Omental fat pad (tissue), 4 donors: ENCODE results near the gene SLC26A5. TPM values are rescaled to one million over a fixed set of nuclear protein-coding genes. Genes with fewer than 3 reads are reported as not detected.

Experiments
- ATAC-seq: fragments of 150-250 bp; one replicate; pipeline ENCODE4 v1.9.1; 2016; ENCODE audit warnings: mild to moderate bottlenecking, moderate library complexity; ENCODE audit not compliant: low FRiP score
- DNase-seq: peaks from one replicate; pipeline ENCODE4 v3.0.0-alpha.2; 2019; ENCODE audit warnings: low spot score
- CTCF ChIP-seq, 3 donors: fragments of 450-650 bp; IDR thresholded peaks; one replicate each; pipeline ENCODE4 v1.5.1; 2016 to 2017; ENCODE audit warnings: antibody characterized with exemption in 3 of 3, mild to moderate bottlenecking in 3 of 3, moderate library complexity in 2 of 3
- total RNA-seq, 4 donors: library from RNA; depleted of rRNA; stranded (reverse); fragments of >200 nt; gene quantifications; one replicate each; pipeline ENCODE4 v1.1.0, GENCODE V29; 2016

SLC26A5 gene
- total RNA-seq, 4 donors from 2014 or later, result 0.19 to 0.47 TPM; not detected in 2

- ATAC-seq (no peak), DNase-seq (no peak)
- no peak for TF ChIP-seq CTCF (IDR thresholded peaks at IDR 0.05)
Observed at GRCh38 chr7:103373866-103374643, 72.0 kb downstream of the SLC26A5 start.

- TF ChIP-seq CTCF (IDR thresholded peaks at IDR 0.05), result no peak
- DNase-seq, result no peak
- ATAC-seq, result no peak
Observed at GRCh38 chr7:103369432-103369831, 76.6 kb downstream of the SLC26A5 start.

- ATAC-seq, result no peak
- no peak for DNase-seq
- TF ChIP-seq CTCF (IDR thresholded peaks at IDR 0.05), result no peak
Observed at GRCh38 chr7:103349805-103350204, 96.2 kb downstream of the SLC26A5 start.

GRCh38 chr7:103348959-103349358 is 97.0 kb downstream of the SLC26A5 start:
- DNase-seq, result no peak
- ATAC-seq, result no peak
- no peak for TF ChIP-seq CTCF (IDR thresholded peaks at IDR 0.05)

GRCh38 chr7:103348452-103348851 is 97.6 kb downstream of the SLC26A5 start:
- ATAC-seq (no peak), DNase-seq (no peak)
- TF ChIP-seq CTCF (IDR thresholded peaks at IDR 0.05), result no peak

GRCh38 chr7:103347507-103348267 is 98.3 kb downstream of the SLC26A5 start, which contains the start of gene PSMC2:
PSMC2 (plus strand) TSS chr7:103347643; CDS start chr7:103347712, 69 bp downstream.
- no peak for TF ChIP-seq CTCF (IDR thresholded peaks at IDR 0.05)
- ATAC-seq (peak; percentile 84), DNase-seq (peak; percentile 60)
